Erythroblast (primary cell): ENCODE measurements around the gene TMEM120B.
"Not testable (repeated sequence)": the region's sequence is repeated elsewhere in the genome, so short reads cannot be mapped to it uniquely, and the experiment has no call there.

Source experiments
- DNase-seq, 2 experiments: peaks; one replicate each; lab custom pipeline; 2025; lab: John Stamatoyannopoulos, UW
- GATA1 ChIP-seq: IDR thresholded peaks from 2 replicates; pipeline ENCODE4 v1.6.1; 2011; ENCODE audit warnings: low read depth, mild to moderate bottlenecking, control low read depth, low read length, moderate library complexity
- POLR2A ChIP-seq: IDR thresholded peaks from 2 replicates; pipeline ENCODE4 v1.6.1; 2011; ENCODE audit warnings: mild to moderate bottlenecking, low read length

The TMEM120B gene

DNA sequence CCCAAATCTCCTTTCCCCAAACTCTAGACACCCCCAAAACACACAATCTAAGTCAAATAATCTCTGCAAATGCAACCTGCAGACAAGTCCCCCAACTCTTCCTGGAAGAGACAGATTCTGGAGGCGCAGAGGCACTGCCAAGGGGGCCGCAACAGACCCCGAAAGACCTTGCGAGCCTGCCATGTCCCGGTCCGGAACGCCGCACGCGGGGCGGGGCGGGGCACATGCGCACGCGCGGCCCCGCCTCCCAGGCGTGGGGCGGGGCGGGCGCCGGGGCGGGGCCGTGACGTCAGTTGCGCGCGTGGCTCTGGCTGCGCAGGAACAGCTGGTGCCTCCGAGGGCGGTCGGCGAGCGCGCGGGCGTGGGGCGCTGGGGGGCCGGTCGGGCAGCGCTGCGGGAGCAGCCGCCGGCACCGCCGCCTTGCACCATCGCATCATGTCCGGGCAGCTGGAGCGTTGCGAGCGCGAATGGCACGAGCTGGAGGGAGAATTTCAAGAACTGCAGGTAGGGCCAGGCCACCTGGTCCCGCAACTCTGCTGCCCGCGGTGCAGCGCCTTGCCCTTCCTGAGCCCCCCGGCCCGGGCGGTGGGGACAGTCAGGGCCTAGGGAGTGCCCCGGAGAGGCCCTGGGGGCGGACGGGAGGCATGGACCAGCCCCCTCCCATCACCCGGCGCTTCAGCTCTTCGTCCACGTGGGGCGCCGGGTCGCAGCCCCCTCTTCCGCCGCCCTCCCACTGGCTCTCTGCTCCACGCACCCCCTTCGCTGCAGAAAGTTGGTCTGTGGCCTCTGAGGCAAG lies at the start of gene TMEM120B:
Gene TMEM120B, plus strand, starts transcription at position 292 of the 796 bp plus-strand sequence. Its CDS starts 144 bp downstream, at position 436.
- TF ChIP-seq POLR2A: peak; percentile 81
- no peak for TF ChIP-seq GATA1
- peak; percentile 87 to 94 for DNase-seq

DNA sequence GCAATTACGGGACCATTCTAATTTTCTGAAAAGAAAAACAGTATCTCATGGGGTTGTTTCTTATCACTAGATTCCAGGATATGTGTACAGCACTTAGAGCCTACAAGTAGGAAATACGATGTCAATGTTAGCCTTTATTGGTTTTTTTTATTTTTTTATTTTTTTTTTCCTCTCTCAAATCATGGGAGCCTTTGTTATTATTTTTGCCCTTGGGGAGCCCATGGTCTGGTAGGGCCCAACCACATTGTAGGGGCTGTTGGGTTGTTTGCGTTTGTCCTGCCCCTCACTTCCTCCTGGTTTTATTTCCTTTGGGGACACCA lies 49.0 kb upstream of the TMEM120B start:
- no peak for DNase-seq
- no peak for TF ChIP-seq GATA1

DNA sequence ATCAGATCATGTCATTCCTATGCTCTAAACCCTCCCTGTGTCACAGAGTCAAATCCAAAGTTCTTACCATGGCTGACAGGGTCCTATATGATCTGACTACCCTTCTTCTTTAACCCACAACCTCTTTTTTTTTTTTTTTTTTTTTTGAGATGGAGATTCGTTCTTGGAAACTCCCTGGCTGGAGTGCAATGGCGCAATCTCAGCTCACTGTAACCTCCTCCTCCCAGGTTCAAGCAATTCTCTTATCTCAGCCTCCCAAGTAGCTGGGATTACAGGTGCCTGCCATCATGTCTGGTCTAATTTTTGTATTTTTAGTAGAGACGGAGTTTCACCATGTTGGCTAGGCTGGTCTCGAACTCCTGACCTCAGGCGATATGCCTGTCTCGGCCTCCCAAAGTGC lies 45.7 kb upstream of the TMEM120B start:
- DNase-seq: not testable (repeated sequence)

DNA sequence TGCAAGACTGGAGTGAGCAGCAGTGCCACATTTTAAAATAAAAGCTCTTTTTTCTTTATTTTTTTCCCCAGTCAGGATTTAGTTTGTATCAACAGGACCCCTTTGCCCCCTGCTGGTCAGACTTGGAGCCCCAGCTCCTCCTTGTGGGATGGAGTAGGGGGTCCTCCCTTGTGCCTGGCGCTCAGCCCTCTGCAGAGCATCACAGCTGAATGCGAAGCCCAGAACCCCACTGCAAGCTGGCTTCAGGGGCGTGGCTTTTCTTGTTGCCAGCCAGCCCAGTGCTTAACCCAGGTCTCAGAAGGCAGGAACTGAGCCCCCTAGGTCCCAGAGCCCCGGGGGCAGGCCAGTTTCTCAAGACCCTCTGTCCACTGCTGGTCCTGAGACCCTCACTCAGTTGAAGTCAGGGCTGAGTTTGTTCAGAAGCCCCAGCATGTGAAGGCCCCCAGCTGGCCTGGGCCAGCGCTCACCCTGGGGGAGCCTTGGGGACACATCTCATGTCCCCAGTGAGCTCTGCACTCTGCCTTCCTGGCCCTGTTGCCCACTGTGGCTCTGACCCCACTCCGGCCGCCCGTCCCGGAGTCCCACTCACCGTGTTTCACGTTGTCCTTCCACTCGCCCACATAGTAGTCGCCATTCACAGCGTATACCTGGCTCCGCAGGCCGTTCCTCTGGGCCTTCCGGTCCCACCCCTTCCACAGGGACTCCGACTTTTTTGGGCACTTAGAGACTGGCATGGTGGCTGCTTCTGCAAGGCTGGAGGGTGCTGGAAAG lies 43.6 kb upstream of the TMEM120B start:
- TF ChIP-seq POLR2A: no peak
- TF ChIP-seq GATA1: no peak
- DNase-seq: peak; percentile 51 to 62

DNA sequence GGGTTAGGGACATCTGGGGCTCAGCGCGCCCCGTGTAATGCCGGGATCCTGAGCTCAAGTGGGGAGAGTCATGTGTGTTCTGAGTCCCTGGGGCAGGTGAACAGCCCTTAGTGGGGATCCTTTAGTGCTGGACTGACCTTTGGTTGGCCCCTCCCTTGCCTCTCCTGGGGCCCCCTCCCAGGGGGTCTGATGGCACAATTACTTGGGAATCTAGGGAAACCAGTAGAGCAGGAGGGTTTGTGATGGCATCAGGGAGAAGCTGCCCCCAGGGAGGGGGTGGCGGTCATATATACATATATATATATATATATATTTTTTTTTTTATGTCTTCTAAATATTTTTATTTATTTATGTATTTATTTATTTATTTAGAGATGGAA lies 43.0 kb upstream of the TMEM120B start, which contains the start of gene MORN3:
Gene MORN3, minus strand, starts transcription at position 134 of the 380 bp plus-strand sequence. CDS start 171 bp downstream, outside the sequence.
- TF ChIP-seq POLR2A (no peak), GATA1 (no peak)
- DNase-seq: no peak

DNA sequence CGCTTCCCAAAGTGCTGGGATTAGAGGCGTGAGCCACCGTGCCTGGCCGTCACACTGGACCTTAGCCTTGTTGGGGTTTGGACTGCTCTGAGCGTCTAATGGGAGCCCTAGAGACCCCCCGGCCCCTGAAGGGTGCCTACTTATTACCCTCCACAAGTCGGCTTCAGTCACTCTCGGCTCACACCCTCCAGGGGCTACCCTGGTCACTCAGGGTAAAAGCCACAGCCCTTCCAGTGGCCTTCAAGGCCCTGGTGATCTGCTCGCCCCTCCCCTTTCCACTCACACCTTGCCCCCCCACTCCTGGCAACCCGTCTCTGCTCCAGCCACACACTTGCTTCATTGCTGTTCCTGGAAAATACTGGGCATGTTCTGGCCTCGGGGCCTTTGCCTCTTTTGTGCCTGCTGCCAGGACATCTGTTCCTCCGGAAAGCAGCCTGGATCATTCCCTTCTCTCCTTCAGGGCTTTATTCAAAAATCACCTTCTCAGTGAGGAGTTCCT lies 39.5 kb upstream of the TMEM120B start:
- DNase-seq: no peak

DNA sequence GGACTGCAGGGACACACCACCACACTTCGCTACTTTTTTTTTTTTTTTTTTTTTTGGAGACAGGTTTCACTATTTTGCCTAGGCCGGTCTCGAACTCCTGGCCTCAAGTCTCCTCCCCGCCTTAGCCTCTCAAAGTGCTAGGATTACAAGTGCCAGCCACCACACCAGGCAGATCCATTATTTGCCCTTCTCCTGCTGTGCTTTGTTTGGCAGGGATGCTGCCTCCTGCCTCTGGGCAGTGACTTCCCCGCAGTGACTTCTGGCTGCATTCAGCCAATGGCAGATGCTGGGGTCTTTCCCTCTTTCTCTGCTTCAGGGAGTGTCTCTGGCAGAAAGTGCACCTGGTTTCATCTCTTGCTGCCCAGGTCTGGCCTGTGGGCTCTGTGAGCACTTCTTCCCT lies 36.4 kb upstream of the TMEM120B start:
- TF ChIP-seq GATA1: no peak
- DNase-seq: no peak

More for the DNA sequence above, 39.5 kb upstream of the TMEM120B start:
- TF ChIP-seq GATA1 (no peak), POLR2A (no peak)

DNA sequence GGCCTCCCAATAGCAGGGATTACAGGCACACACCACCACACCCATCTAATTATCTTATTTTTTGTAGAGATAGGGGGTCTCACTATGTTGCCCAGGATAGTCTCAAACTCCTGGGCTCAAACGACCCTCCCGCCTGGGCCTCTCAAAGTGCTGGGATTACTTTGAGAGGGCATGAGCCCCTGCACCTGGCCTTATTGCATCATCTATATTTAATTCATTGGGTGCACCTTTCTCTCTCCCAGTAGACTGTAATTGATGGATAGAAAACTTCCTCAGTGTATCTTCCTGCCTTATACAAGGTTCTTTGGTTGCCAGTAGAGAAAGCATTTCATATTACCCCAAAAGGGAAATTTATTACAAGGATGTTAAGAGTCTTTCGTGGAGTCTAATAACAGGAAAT lies 34.2 kb upstream of the TMEM120B start:
- TF ChIP-seq GATA1: no peak
- TF ChIP-seq POLR2A: no peak
- no peak for DNase-seq

DNA sequence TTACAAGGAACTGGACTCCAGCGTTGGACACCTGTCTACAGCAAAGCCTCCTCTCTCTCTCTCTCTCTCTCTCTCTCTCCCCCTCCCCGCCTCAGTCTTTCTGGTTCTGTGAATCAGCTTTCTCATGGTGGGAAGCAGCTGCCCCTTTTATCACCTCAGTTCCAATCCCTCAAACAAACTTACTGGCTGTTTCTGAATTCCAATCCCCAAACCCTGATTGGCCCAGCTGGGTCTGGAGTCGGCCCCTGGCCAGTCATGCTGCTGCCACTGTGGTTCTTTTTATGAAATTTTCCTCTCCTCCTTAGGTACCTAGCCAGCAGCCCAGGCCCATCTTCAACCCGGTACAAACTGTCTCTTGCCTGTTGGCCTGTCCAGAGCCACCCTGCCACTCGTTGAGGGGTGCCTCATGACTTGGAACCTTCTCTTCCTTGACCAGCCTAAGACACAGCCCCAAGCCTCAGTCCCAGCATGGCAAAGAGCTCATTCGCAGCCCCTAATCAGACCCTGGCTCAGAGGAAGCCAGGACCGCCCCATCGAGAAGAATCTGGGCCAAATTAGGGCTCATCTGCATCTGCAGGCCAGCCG lies 33.7 kb upstream of the TMEM120B start:
- DNase-seq: peak in 1 of 2 experiments; percentile 14
- no peak for TF ChIP-seq GATA1
- no peak for TF ChIP-seq POLR2A

DNA sequence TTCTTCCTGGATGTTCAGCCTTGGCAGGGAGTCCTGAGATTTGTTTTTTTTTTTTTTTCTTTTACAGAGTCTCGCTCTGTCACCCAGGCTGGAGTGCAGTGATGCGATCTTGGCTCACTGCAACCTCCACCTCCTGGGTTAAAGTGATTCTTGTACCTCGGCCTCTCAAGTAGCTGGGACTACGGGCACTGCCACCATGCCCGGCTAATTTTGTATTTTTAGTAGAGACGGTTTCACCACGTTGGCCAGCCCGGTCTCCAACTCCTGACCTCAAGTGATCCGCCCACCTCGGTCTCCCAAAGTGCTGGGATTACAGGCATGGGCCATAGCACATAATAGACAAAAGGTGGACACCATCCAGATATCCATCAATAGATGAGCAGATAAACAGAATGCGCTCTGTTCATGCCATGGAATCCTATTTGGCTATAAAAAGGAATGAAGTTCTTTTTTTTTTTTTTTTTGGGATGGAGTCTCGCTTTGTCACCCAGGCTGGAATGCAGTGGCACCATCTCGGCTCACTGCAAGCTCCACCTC lies 32.8 kb upstream of the TMEM120B start:
- not testable (repeated sequence) for DNase-seq

DNA sequence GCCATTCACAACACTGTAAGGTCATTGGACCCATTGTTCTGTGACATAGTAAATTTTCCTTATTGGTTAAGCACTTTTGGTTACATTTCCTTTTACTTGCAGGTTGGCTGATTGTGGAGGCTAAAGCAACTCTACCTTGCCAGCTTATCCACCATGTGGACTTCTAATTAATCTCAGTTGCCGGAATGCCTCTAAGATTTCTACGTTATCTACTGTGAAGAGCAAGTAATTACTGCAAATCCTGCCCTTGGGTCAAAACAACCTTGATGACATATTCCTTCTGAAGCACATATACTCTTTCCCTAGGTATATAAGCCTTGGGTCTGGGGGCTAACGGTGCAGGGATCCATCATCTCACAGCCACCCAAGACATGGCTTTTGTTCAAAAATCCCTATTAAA lies 23.6 kb upstream of the TMEM120B start:
- no peak for DNase-seq
- TF ChIP-seq GATA1 (no peak), POLR2A (no peak)

DNA sequence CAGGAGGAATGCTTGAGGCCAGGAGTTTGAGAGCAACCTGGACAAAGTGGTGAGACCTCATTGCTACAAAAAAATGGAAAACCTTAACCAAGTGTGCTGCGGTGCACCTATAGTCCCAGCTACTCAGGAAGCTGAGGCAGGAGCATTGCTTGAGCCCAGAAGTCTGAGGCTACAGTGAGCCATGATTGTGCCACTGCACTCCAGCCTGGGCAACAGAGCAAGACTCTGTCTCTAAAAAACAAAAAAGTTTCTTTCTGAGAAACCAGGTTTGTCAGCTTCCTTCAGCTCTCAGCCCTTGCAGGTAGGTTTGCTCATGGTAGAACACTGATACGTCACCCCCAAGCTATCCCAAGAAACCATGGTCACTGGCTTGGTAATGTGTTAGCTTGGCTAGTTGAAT lies 23.1 kb upstream of the TMEM120B start:
- no peak for DNase-seq
- TF ChIP-seq POLR2A (no peak), GATA1 (no peak)

DNA sequence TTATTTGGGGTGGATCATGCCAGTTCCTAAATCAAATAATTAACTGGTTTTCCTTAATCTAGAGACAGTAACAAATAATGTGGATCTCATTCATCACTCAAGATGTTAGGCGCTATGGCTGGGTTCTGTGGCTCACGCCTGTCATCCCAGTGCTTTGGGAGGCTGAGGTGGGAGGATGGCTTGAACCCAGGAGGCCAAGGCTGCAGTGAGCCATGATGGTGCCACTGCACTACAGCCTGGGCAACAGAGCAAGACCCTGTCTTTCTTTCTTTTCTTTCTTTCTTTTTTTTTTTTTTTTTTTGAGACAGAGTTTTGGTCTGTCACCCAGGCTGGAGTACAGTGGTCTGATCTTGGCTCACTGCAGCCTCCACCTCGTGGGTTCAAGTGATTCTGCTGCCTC lies 19.8 kb upstream of the TMEM120B start:
- not testable (repeated sequence) for DNase-seq

DNA sequence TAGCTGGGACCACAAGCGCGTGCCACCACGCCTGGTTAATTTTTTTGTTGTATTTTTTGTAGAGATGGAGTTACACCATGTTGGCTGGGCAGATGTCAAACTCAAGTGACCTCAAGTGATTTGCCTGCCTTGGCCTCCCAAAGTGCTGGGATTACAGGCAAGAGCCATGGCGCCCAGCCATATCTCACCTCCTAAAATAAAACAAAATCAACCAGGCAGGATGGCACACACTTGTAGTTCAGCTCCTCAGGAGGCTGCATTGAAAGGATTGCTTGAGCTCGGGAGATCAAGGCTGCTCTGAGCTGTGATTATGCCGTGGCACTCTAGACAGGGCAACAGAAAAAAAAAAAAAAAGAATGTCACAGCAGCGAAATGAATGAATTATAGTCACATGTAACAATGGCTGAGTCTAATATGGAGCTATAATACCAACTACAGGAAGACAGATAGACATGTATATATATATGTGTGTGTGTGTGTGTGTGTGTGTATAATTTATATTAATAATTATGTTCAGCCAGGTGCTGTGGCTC lies 19.3 kb upstream of the TMEM120B start:
- no peak for TF ChIP-seq POLR2A
- no peak for TF ChIP-seq GATA1
- no peak for DNase-seq
